Activated T-cell treated with anti-CD3 and anti-CD28 coated beads, Interleukin-2, amount 50 U/mL, for 48 hours (primary cell): ENCODE results near the gene APOA5.
"Not testable (repeated sequence)": the region's sequence is repeated elsewhere in the genome, so short reads cannot be mapped to it uniquely, and the experiment has no call there.

Source experiments
- DNase-seq, 2 experiments: peaks; one replicate each; pipeline ENCODE4 v3.0.0-alpha.2; 2020

APOA5 gene

GRCh38 chr11:116791813-116792143 lies at the start of gene APOA5:
Gene APOA5 (minus strand): TSS chr11:116791879. CDS start chr11:116791860, 19 bp downstream.
- no peak for DNase-seq

GRCh38 chr11:116840746-116841296 lies 49.1 kb upstream of the APOA5 start:
- DNase-seq: no peak

DNA sequence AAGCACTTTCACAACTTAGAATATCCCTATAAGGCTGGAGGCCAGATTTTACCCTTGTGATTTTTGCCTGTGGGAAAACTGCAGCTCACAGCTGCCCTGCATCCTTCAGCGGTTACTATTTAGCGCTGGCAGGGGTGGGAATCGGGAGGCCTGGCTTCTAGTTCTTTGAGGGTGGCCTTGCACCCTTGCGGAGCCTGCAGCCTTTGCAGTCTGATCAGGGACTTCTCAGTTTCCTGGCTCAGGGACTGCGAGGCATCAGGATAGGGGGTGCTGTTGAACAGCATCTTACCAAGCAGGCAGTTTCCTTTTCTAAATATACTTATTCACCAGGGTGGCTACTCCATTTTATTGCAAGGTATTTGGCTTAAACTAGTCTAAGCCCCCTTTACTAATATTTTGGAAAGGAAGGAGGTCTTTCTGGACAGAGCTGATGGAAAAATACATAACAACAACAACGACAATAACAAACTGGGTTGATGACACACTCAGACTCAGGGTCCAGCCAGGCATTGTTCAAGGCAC lies 48.6 kb upstream of the APOA5 start:
- DNase-seq: no peak

- no peak for DNase-seq
Observed at GRCh38 chr11:116838321-116839084, 46.8 kb upstream of the APOA5 start.

- no peak for DNase-seq
Observed at GRCh38 chr11:116837231-116838091, 45.8 kb upstream of the APOA5 start, which contains the start of gene APOA1. Gene APOA1 (minus strand): TSS chr11:116837622. CDS start chr11:116837387, 235 bp downstream.

- no peak for DNase-seq
Observed at GRCh38 chr11:116836632-116836991, 44.9 kb upstream of the APOA5 start.

DNA sequence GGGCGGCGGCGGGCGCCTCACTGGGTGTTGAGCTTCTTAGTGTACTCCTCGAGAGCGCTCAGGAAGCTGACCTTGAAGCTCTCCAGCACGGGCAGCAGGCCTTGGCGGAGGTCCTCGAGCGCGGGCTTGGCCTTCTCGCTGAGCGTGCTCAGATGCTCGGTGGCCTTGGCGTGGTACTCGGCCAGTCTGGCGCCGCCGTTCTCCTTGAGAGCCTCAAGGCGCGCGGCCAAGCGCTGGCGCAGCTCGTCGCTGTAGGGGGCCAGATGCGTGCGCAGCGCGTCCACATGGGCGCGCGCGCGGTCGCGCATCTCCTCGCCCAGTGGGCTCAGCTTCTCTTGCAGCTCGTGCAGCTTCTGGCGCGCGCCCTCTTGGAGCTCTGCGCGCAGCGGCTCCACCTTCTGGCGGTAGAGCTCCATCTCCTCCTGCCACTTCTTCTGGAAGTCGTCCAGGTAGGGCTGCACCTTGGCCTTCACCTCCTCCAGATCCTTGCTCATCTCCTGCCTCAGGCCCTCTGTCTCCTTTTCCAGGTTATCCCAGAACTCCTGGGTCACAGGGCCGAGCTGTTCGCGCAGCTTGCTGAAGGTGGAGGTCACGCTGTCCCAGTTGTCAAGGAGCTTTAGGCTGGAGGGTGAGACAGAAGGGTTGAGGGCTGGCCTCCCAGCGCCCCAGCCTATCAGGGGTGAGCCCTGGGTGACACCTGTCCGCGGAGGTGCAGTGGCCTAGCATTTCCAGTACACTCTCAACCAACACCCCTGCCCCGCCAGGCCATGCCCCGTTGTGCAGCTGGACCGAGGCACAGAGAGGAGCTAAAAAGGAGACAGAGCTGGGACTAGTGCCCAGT lies 44.3 kb upstream of the APOA5 start:
- peak; percentile 84 to 88 for DNase-seq

GRCh38 chr11:116835042-116835772 lies 43.5 kb upstream of the APOA5 start:
- DNase-seq: peak in 1 of 2 experiments; percentile 39

GRCh38 chr11:116834535-116835041 lies 42.9 kb upstream of the APOA5 start:
- not testable (repeated sequence) for DNase-seq

- DNase-seq: no peak
Observed at GRCh38 chr11:116833816-116834534, 42.3 kb upstream of the APOA5 start.

DNA sequence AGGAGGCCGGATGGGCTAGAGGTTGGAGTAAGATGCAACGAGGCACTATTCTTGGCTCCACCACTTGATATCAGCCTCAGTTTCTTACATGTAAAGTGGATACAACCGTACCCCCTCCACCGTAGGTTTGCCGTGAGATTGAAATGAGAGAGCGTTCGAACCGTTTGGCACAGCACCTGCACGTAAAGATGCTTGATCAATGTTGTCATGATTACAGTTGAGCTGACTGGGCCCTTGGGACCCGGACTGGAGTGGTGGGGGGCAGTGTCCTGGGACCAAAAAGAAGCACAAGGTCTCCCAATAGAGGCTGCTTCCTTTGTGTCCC lies 41.8 kb upstream of the APOA5 start:
- no peak for DNase-seq

DNA sequence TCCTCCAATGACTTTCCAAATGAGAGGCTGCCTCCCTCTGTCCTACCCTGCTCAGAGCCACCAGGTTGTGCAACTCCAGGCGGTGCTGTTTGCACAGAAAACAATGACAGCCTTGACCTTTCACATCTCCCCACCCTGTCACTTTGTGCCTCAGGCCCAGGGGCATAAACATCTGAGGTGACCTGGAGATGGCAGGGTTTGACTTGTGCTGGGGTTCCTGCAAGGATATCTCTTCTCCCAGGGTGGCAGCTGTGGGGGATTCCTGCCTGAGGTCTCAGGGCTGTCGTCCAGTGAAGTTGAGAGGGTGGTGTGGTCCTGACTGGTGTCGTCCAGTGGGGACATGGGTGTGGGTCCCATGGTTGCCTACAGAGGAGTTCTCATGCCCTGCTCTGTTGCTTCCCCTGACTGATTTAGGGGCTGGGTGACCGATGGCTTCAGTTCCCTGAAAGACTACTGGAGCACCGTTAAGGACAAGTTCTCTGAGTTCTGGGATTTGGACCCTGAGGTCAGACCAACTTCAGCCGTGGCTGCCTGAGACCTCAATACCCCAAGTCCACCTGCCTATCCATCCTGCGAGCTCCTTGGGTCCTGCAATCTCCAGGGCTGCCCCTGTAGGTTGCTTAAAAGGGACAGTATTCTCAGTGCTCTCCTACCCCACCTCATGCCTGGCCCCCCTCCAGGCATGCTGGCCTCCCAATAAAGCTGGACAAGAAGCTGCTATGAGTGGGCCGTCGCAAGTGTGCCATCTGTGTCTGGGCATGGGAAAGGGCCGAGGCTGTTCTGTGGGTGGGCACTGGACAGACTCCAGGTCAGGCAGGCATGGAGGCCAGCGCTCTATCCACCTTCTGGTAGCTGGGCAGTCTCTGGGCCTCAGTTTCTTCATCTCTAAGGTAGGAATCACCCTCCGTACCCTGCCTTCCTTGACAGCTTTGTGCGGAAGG lies 40.9 kb upstream of the APOA5 start:
- DNase-seq: no peak

DNA sequence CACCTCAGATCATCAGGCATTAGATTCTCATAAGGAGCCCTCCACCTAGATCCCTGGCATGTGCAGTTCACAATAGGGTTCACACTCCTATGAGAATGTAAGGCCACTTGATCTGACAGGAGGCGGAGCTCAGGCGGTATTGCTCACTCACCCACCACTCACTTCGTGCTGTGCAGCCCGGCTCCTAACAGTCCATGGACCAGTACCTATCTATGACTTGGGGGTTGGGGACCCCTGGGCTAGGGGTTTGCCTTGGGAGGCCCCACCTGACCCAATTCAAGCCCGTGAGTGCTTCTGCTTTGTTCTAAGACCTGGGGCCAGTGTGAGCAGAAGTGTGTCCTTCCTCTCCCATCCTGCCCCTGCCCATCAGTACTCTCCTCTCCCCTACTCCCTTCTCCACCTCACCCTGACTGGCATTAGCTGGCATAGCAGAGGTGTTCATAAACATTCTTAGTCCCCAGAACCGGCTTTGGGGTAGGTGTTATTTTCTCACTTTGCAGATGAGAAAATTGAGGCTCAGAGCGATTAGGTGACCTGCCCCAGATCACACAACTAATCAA lies 40.2 kb upstream of the APOA5 start:
- no peak for DNase-seq

DNA sequence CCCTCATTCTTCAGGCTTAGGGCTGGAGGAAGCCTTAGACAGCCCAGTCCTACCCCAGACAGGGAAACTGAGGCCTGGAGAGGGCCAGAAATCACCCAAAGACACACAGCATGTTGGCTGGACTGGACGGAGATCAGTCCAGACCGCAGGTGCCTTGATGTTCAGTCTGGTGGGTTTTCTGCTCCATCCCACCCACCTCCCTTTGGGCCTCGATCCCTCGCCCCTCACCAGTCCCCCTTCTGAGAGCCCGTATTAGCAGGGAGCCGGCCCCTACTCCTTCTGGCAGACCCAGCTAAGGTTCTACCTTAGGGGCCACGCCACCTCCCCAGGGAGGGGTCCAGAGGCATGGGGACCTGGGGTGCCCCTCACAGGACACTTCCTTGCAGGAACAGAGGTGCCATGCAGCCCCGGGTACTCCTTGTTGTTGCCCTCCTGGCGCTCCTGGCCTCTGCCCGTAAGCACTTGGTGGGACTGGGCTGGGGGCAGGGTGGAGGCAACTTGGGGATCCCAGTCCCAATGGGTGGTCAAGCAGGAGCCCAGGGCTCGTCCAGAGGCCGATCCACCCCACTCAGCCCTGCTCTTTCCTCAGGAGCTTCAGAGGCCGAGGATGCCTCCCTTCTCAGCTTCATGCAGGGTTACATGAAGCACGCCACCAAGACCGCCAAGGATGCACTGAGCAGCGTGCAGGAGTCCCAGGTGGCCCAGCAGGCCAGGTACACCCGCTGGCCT lies 38.7 kb upstream of the APOA5 start:
- DNase-seq: no peak

DNA sequence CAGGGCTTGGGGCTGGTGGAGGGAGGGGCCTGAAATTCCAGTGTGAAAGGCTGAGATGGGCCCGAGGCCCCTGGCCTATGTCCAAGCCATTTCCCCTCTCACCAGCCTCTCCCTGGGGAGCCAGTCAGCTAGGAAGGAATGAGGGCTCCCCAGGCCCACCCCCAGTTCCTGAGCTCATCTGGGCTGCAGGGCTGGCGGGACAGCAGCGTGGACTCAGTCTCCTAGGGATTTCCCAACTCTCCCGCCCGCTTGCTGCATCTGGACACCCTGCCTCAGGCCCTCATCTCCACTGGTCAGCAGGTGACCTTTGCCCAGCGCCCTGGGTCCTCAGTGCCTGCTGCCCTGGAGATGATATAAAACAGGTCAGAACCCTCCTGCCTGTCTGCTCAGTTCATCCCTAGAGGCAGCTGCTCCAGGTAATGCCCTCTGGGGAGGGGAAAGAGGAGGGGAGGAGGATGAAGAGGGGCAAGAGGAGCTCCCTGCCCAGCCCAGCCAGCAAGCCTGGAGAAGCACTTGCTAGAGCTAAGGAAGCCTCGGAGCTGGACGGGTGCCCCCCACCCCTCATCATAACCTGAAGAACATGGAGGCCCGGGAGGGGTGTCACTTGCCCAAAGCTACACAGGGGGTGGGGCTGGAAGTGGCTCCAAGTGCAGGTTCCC lies 38.0 kb upstream of the APOA5 start, which contains the start of gene APOC3:
Gene APOC3, plus strand, starts transcription at position 383 of the 659 bp plus-strand sequence. CDS start 676 bp downstream, outside the sequence.
- DNase-seq: no peak

DNA sequence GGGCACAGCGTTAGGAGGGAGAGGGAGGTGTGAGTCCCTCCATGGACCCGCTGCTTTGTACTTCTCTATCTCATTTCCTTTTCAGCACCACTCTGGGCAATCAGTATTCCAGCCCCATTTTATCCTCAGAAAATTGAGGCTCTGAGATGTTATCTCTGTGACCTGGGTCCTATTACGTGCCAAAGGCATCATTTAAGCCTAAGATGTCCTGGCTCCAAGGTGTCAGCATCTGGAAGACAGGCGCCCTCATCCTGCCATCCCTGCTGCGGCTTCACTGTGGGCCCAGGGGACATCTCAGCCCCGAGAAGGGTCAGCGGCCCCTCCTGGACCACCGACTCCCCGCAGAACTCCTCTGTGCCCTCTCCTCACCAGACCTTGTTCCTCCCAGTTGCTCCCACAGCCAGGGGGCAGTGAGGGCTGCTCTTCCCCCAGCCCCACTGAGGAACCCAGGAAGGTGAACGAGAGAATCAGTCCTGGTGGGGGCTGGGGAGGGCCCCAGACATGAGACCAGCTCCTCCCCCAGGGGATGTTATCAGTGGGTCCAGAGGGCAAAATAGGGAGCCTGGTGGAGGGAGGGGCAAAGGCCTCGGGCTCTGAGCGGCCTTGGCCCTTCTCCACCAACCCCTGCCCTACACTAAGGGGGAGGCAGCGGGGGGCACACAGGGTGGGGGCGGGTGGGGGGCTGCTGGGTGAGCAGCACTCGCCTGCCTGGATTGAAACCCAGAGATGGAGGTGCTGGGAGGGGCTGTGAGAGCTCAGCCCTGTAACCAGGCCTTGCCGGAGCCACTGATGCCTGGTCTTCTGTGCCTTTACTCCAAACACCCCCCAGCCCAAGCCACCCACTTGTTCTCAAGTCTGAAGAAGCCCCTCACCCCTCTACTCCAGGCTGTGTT lies 37.2 kb upstream of the APOA5 start:
- DNase-seq: no peak

- DNase-seq: no peak
Observed at GRCh38 chr11:116827461-116827860, 35.8 kb upstream of the APOA5 start.
